ENCODE results near the gene ATG7.

Gene ATG7

DNA sequence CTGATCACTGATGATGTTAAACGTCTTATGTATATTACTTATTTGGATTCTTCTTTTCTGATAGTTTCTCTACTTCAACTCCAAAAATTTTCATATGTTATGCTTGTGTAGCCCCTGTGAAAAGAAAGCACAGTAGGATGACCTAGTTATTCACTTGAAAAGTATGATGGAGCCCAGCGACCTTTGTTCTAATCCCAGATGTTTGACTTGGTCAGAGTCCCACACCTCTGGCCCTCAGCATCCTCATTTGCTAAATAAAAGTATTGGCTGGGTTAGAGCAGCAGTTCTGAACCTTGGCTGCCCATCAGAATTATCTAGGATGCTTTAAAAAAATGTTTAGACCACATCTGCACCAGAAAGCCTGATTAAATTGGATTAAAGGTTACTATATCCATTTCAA, 173.7 kb downstream of the ATG7 start:
- TF ChIP-seq, protein P1, sequence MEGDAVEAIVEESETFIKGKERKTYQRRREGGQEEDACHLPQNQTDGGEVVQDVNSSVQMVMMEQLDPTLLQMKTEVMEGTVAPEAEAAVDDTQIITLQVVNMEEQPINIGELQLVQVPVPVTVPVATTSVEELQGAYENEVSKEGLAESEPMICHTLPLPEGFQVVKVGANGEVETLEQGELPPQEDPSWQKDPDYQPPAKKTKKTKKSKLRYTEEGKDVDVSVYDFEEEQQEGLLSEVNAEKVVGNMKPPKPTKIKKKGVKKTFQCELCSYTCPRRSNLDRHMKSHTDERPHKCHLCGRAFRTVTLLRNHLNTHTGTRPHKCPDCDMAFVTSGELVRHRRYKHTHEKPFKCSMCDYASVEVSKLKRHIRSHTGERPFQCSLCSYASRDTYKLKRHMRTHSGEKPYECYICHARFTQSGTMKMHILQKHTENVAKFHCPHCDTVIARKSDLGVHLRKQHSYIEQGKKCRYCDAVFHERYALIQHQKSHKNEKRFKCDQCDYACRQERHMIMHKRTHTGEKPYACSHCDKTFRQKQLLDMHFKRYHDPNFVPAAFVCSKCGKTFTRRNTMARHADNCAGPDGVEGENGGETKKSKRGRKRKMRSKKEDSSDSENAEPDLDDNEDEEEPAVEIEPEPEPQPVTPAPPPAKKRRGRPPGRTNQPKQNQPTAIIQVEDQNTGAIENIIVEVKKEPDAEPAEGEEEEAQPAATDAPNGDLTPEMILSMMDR (IDR thresholded peaks at IDR 0.05; ENCODE audit: control insufficient read depth, extremely low read depth, insufficient read depth) = no peak

DNA sequence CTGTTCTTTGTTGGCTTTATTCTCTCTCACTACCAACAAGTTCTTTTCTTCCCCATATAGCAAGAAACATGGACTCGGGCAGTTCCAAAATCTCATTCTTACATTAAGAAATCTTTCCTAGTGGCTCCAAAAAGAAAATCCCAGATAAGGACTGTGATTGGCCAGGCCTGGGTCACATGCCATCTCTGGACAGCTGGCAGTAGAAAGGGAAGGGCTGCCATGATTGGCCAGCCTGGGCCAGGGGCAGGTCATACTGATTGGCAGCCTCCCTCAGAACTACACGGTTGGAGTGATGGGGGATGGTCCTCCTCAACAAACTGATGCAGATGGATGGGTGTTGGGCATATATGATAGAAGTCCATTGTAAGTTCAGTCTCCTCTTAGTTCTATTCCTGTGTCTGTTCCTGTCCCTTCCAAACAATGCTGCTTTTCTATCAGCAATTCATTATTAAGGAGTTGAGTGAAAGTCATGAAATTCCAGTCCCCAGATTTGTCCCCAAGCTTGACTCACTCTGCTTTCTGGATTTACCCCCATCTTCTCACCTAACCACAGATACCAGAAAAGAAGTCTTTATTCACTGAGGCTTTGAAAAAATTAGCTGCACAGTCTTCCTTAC, 175.5 kb downstream of the ATG7 start:
- TF ChIP-seq, protein P1 (IDR thresholded peaks at IDR 0.05; ENCODE audit: control insufficient read depth, extremely low read depth, insufficient read depth) = no peak
- DNase-seq (ENCODE audit: low read depth) = no peak
- H3K4me3 ChIP-seq (ENCODE audit: low read depth, low read length) = no peak overlapping the region

More for the DNA sequence above, 173.7 kb downstream of the ATG7 start:
- no peak overlapping the region for H3K4me3 ChIP-seq (ENCODE audit: low read depth, low read length)
- DNase-seq (ENCODE audit: low read depth) = no peak

DNA sequence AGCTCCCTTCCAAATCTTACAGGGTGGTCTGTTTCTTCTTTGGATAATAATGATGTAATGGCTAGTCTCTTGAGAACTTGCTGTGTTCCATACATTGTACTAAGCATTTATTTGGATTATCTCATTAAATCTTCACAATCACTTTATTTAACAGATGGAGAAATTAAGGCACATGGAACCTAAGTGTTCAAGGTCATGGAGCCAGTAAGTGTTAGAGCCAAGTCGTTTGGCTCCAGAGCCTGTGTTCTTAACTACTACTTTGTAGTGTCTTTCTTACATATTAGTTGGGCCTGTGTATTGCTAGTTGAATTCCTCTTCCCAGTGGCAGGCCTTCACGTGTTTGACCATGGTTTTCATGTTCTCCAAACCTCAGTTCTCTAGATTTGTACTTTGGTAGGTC, 177.8 kb downstream of the ATG7 start:
- DNase-seq (ENCODE audit: low read depth) = no peak
- TF ChIP-seq, protein P1 (IDR thresholded peaks at IDR 0.05; ENCODE audit: control insufficient read depth, extremely low read depth, insufficient read depth) = no peak
- no peak overlapping the region for H3K4me3 ChIP-seq (ENCODE audit: low read depth, low read length)

DNA sequence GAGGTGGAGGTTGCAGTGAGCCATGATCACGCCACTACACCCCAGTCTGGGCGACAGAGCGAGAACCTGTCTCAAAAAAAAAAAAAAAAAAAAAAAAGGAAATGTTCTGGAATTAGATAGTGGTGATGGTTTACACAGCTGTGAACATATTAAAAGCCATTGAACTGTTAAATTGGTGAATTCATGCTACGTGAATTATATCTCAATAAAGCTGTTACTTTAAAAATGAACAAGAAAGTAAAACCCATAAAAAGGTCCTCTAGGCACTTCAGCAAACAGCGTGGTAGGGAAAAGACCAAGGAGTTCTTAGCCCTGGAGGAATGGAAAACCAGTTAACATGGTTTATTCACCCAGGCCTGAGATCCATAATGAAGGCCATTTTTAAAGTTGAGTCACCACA, 180.1 kb downstream of the ATG7 start:
- TF ChIP-seq, protein P1 (IDR thresholded peaks at IDR 0.05; ENCODE audit: control insufficient read depth, extremely low read depth, insufficient read depth) = no peak
- no peak overlapping the region for H3K4me3 ChIP-seq (ENCODE audit: low read depth, low read length)
- DNase-seq (ENCODE audit: low read depth) = no peak

DNA sequence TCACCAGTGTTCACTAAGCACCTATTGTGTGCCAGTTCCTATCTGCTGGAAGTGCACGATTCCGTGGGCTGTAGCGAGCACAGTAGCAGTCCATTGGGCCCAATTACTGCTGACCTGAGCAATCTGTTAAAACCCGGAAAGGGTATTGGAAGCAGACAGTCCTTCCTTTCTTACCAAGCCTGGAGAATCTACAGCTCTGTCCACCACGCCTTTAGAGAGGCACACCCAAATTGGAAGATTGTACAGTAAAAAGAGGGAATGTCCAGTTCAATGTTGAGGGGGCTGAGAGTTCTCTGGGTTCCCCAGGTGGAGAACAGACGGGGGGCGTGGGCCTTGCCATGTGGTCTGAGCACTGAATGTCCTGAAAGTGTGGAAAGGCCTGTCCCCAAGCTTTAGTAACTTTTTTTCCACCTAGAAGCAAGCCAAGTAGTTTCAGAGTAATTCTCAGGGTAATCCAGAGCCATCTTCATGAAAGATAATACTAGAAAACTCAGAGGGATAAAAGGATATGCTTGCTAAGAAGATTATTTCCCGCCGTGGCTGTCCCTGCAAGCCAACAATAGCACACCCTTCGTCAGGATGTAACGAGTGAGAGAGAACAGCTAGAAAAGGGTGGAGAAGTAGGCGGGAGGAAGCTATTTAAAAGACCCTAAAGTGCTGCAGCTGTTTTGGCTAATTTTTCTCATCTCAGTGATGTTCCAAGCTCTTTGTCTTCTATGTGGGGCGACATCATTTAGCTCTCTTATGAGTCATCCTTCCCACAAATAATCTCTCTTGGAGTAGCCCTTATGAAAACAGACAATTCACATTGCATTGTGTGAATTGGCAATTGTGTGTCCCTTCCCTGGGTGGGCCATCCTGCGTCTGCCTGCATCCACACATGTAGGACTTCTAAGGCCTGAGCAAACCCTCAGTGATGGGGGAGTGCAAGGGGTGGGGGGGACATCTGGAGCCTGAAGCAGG, 181.0 kb downstream of the ATG7 start:
- DNase-seq (ENCODE audit: low read depth) = no peak
- no peak overlapping the region for H3K4me3 ChIP-seq (ENCODE audit: low read depth, low read length)

DNA sequence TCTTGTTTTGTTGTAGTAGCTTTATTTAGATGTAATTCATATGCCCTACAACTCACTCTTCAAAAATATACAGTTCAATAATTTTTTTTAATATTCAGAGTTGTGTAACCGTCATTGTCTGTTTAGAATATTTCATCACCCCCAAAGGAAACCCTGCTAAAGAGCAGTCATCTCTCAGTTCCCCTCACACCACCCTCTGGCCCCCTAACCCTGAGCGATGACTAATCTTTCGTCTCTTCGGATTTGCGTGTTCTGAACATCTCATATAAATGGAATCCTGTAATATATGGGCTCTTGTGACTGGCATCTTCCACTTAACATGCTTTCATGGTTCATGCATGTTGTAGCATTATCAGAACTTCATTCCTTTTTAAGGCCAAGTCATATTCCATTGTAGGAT, 183.8 kb downstream of the ATG7 start:
- TF ChIP-seq, protein P1 (IDR thresholded peaks at IDR 0.05; ENCODE audit: control insufficient read depth, extremely low read depth, insufficient read depth) = no peak
- DNase-seq (ENCODE audit: low read depth) = no peak

More for the DNA sequence above, 181.0 kb downstream of the ATG7 start:
- TF ChIP-seq, protein P1 (IDR thresholded peaks at IDR 0.05; ENCODE audit: control insufficient read depth, extremely low read depth, insufficient read depth) = no peak

More for the DNA sequence above, 183.8 kb downstream of the ATG7 start:
- no peak overlapping the region for H3K4me3 ChIP-seq (ENCODE audit: low read depth, low read length)
